GM23248 (cell line): ENCODE results near the gene TFG. TPM values are rescaled to one million over a fixed set of nuclear protein-coding genes. Genes with fewer than 3 reads are reported as not detected.

Source experiments
- DNase-seq: peaks from one replicate; pipeline ENCODE4 v3.0.0-alpha.2; 2015
- H2AFZ ChIP-seq: fragments of 200-600 bp; sonication (generic); 2 replicates; pipeline ENCODE4 v1.6.1; 2016; ENCODE audit warnings: antibody characterized with exemption
- H3F3A ChIP-seq: fragments of 200-600 bp; sonication (generic); 2 replicates; pipeline ENCODE4 v1.6.1; 2016; ENCODE audit warnings: mild to moderate bottlenecking, antibody characterized with exemption, mixed run types; ENCODE audit not compliant: insufficient read depth
- H3K27ac ChIP-seq: fragments of 200-600 bp; sonication (generic); 2 replicates; pipeline ENCODE4 v1.5.1; 2016; ENCODE audit warnings: mild to moderate bottlenecking
- H3K27me3 ChIP-seq: fragments of 200-600 bp; sonication (generic); replicated peaks from 2 replicates; pipeline ENCODE4 v1.6.1; 2016; ENCODE audit warnings: mild to moderate bottlenecking; ENCODE audit not compliant: insufficient read depth
- H3K36me3 ChIP-seq: fragments of 200-600 bp; sonication (generic); 2 replicates; pipeline ENCODE4 v1.6.1; 2016; ENCODE audit warnings: low read depth, mild to moderate bottlenecking
- H3K4me1 ChIP-seq: fragments of 200-600 bp; sonication (generic); 2 replicates; pipeline ENCODE4 v1.6.1; 2016; ENCODE audit warnings: mild to moderate bottlenecking; ENCODE audit not compliant: insufficient read depth
- H3K4me2 ChIP-seq: fragments of 200-600 bp; sonication (generic); one replicate; pipeline ENCODE4 v1.6.1; 2016; ENCODE audit warnings: mild to moderate bottlenecking; ENCODE audit not compliant: unreplicated experiment
- H3K4me3 ChIP-seq: fragments of 200-600 bp; sonication (generic); 2 replicates; pipeline ENCODE4 v1.5.1; 2016; ENCODE audit warnings: mild to moderate bottlenecking
- H3K79me2 ChIP-seq: fragments of 200-600 bp; sonication (generic); 2 replicates; pipeline ENCODE4 v1.6.1; 2016; ENCODE audit warnings: mild to moderate bottlenecking; ENCODE audit not compliant: insufficient read depth
- H3K9ac ChIP-seq: fragments of 200-600 bp; sonication (generic); 2 replicates; pipeline ENCODE4 v1.6.1; 2016; ENCODE audit warnings: mild to moderate bottlenecking
- H3K9me2 ChIP-seq: fragments of 200-600 bp; sonication (generic); 2 replicates; pipeline ENCODE4 v1.6.1; 2016; ENCODE audit warnings: mixed run types, mild to moderate bottlenecking, moderate library complexity; ENCODE audit not compliant: insufficient read depth
- H3K9me3 ChIP-seq: fragments of 200-600 bp; sonication (generic); one replicate; pipeline ENCODE4 v1.6.1; 2017; ENCODE audit warnings: low read depth
- H4K20me1 ChIP-seq: fragments of 200-600 bp; sonication (generic); 2 replicates; pipeline ENCODE4 v1.6.0; 2016; ENCODE audit not compliant: insufficient read depth
- EZH2 ChIP-seq: fragments of 200-600 bp; sonication (generic); IDR thresholded peaks from 2 replicates; pipeline ENCODE4 v1.6.1; 2018; ENCODE audit warnings: antibody characterized with exemption, mild to moderate bottlenecking; ENCODE audit not compliant: insufficient read depth, poor library complexity, severe bottlenecking
- EZH2phosphoT487 ChIP-seq: fragments of 200-600 bp; sonication (generic); IDR thresholded peaks from 2 replicates; pipeline ENCODE4 v1.6.1; 2018; ENCODE audit warnings: antibody characterized with exemption, moderate library complexity, mild to moderate bottlenecking, low read depth; ENCODE audit not compliant: insufficient read depth
- WGBS, 2 experiments: methylation state at CpG; one replicate each; pipeline ENCODE4 v1.1.6; 2015 to 2017; ENCODE audit warnings: low lambda C conversion rate in 2 of 2, low coverage in 1 of 2; ENCODE audit errors: missing lambda C conversion rate in 2 of 2; 5-methylcytosine and 5-hydroxymethylcytosine counted together
- in situ Hi-C: fragments of 300-500 bp; cut with MboI; formaldehyde crosslinking; loops from 2 replicates; pipeline ENCODE4 v1.15.0; 2020
- polyA plus RNA-seq: library from polyadenylated mRNA; unstranded; fragments of >200 nt; fragmentation: Nextera tagmentation; extraction: Ambion mirVana; gene quantifications from 2 replicates; pipeline ENCODE4 v1.2.1, GENCODE V29; 2016
- total RNA-seq: library from RNA; depleted of rRNA; stranded (reverse); fragments of >200 nt; shearing (Covaris generic); gene quantifications from 2 replicates; pipeline ENCODE4 v1.2.3, GENCODE V29; 2014

TFG gene
- total and polyA plus RNA-seq, 2 experiments from 2014 or later: 157 to 241 TPM

DNA sequence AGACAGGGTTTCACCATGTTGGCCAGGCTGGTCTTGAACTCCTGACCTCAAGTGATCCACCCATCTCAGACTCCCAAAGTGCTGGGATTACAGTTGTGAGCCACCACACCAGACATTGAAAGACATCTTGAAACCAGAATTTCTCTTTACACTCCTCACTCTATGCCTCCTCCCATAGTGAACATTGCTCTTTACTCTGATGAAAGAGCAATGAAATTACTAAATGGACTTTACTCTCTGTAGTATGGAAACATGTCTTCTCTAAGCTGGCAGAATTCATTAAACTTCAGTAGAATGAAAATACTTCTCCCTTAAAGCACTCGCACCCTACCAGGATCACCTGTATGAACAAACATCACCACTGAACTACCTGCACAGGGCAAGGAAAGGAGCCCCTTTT, 27.8 kb upstream of the TFG start:
- no peak for DNase-seq
- Histone ChIP-seq H3K79me2 (no peaks in the 10 kb centered on the region), H2AFZ (no peak overlapping the region), H3K4me3 (no peak overlapping the region), H4K20me1 (no peaks in the 10 kb centered on the region), H3K27me3 (peaks cover 17% of the 10 kb centered on the region), H3K9ac (no peak overlapping the region), H3K4me2 (no peak overlapping the region), H3F3A (no peaks in the 10 kb centered on the region), H3K27ac (no peak overlapping the region), H3K36me3 (no peaks in the 10 kb centered on the region), H3K4me1 (no peaks in the 10 kb centered on the region), H3K9me3 (no peaks in the 10 kb centered on the region), H3K9me2 (no peaks in the 10 kb centered on the region)
- no peak for TF ChIP-seq EZH2phosphoT487
- no peak for TF ChIP-seq EZH2
- WGBS, 2 experiments: 58 to 60% methylated on average over 1 of the region's 1 CpG
- in situ Hi-C loops: no loop called here

DNA sequence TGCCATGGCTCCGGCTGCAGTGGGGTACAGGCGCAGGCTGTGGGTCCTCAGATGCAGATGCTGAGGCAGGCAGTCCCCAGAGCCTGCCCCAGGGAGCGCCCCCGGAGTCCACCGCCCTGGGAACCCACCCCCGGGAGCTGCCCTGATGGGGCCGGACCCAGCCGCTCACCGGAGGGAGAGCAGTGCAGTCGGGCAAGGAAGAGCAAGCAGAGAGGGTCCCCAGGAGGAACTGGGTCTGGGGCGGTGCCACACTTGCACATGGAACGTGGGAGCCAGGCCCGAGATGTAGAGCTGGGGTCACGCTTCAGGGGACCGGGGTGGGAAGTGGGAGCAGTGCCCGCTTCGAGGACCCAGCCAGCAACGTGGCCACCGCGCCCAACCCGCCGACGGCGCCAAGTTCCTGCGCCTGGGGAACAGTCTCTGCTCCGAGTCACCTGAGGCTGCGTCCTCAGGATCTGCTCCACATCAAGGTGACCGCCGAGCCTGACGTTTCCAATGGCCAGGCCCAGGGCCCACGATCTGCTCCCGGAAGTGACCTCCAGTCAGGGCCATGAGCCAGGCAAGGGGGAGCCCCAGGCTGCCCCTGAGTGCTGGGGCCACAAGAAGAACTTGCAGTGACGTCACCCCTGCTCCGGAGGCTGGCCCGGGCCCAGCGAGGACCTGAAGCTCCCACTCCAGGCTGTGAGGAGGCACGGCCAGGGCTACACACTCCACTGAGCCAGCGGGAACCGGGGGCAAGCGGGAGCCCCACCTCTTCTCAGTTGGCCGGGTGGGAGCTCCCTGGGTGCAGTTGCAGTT, 27.0 kb upstream of the TFG start:
- H3K9ac ChIP-seq: no peak overlapping the region
- no peaks in the 10 kb centered on the region for H3K9me3 ChIP-seq
- no peaks in the 10 kb centered on the region for H3K9me2 ChIP-seq
- in situ Hi-C loops: no loop called here
- H3K4me3 ChIP-seq: no peak overlapping the region
- H3K79me2 ChIP-seq: no peaks in the 10 kb centered on the region
- H3K27me3 ChIP-seq: peaks cover 10% of the 10 kb centered on the region
- DNase-seq: peak; percentile 16
- H4K20me1 ChIP-seq: no peaks in the 10 kb centered on the region
- H2AFZ ChIP-seq: no peak overlapping the region
- H3K4me1 ChIP-seq: no peaks in the 10 kb centered on the region
- H3F3A ChIP-seq: no peaks in the 10 kb centered on the region
- H3K27ac ChIP-seq: no peak overlapping the region
- 36 to 57% methylated on average over 22 to 41 of the region's 41 CpGs for WGBS, 2 experiments
- TF ChIP-seq EZH2phosphoT487 (no peak), EZH2 (no peak)
- H3K4me2 ChIP-seq: no peak overlapping the region
- H3K36me3 ChIP-seq: no peaks in the 10 kb centered on the region

DNA sequence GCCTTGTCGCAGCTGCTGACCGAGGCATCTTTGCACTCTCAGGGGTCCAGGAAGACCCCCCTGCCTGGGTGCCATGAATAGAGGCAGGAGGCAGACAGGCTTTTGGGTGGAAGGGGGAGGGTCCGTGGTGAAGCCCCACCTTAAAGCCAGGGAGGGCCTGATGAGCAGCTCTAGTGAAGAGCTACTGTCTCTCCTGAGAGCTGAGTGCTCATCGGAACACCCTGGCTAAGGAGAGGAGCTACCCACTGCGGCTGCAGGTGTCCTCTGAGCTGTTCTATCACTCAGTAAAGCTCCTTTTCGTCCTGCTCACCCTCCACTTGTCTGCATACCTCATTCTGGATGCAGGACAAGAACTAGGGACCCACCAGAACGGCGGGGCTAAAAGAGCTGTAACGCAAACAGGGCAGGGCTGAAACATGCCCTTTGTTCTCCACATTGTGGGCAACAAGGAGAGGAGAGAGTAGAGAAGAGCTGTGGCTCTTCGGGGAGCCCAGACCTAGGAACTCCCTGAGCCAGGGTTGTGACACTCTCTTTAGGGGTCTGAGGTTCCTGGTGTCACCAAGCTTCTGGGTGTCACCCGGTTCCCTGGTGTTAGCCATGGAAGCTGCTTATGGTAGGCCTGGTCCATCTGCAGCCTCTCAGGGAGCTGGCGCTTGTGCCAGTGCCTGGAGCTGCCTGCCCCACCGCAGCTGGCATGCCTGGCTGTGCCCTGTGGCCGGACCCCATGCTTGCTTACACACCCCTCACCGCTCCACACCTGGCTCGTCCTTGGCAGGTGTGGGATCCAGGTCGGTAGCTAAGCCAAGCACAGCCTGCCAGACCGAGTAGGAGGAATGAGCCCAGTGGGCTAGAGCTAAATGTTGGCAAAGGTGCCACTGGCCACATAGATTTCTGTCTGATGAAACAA, 26.2 kb upstream of the TFG start:
- 60 to 66% methylated on average over 18 of the region's 18 CpGs for WGBS, 2 experiments
- no peak overlapping the region for H3K4me2 ChIP-seq
- H3F3A ChIP-seq: no peaks in the 10 kb centered on the region
- in situ Hi-C loops: no loop called here
- no peaks in the 10 kb centered on the region for H3K9me2 ChIP-seq
- H3K9me3 ChIP-seq: no peaks in the 10 kb centered on the region
- peaks cover 6% of the 10 kb centered on the region for H3K27me3 ChIP-seq
- no peak for DNase-seq
- no peak overlapping the region for H3K9ac ChIP-seq
- H3K27ac ChIP-seq: no peak overlapping the region
- no peaks in the 10 kb centered on the region for H3K4me1 ChIP-seq
- no peak overlapping the region for H3K4me3 ChIP-seq
- H3K36me3 ChIP-seq: no peaks in the 10 kb centered on the region
- no peak for TF ChIP-seq EZH2
- TF ChIP-seq EZH2phosphoT487: no peak
- no peak overlapping the region for H2AFZ ChIP-seq
- no peaks in the 10 kb centered on the region for H4K20me1 ChIP-seq
- no peaks in the 10 kb centered on the region for H3K79me2 ChIP-seq

DNA sequence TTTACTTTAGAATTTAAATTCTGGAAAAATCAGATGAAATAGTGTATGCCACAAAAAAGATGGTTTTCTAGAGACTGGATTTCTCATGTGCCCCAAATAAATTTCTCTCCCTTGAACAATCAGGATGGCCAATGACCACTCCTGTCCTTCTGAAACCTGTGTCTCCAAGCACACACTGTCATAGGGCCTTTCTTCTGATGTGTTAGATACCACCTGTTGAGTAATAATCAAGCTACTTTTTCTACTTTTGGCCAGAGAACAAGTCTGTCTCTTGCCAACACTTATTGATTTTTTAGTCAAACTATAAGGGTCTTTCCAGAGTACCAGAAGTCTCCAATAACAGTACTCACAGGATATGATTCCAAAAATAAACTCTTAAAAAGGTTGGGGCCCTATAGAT, 16.1 kb upstream of the TFG start:
- H3K4me3 ChIP-seq: no peak overlapping the region
- H3K79me2 ChIP-seq: no peaks in the 10 kb centered on the region
- no peaks in the 10 kb centered on the region for H4K20me1 ChIP-seq
- H3K27ac ChIP-seq: no peak overlapping the region
- in situ Hi-C loops: no loop called here
- H2AFZ ChIP-seq: no peak overlapping the region
- DNase-seq: no peak
- H3F3A ChIP-seq: no peaks in the 10 kb centered on the region
- H3K36me3 ChIP-seq: no peaks in the 10 kb centered on the region
- peaks cover 25% of the 10 kb centered on the region for H3K27me3 ChIP-seq
- H3K4me2 ChIP-seq: no peak overlapping the region
- no peaks in the 10 kb centered on the region for H3K9me2 ChIP-seq
- no peak overlapping the region for H3K9ac ChIP-seq
- H3K9me3 ChIP-seq: no peaks in the 10 kb centered on the region
- H3K4me1 ChIP-seq: no peaks in the 10 kb centered on the region
- TF ChIP-seq EZH2phosphoT487 (no peak), EZH2 (no peak)
